HL-60 (cell line): ENCODE data around the gene GFRA1.

Experiments
- CTCF ChIP-seq: IDR thresholded peaks from one replicate; pipeline ENCODE4 v1.5.1; 2011; ENCODE audit warnings: low read length, control low read depth, inconsistent platforms; ENCODE audit not compliant: insufficient read depth
- GABPA ChIP-seq: IDR thresholded peaks from 2 replicates; pipeline ENCODE4 v1.6.1; 2012; ENCODE audit warnings: low read depth
- POLR2AphosphoS5 ChIP-seq: IDR thresholded peaks from 2 replicates; pipeline ENCODE4 v1.6.1; 2012; ENCODE audit warnings: low read depth
- REST ChIP-seq: IDR thresholded peaks from 2 replicates; pipeline ENCODE4 v1.6.1; 2012; ENCODE audit warnings: low read depth; ENCODE audit not compliant: insufficient replicate concordance
- SPI1 ChIP-seq: IDR thresholded peaks from 2 replicates; pipeline ENCODE4 v1.6.1; 2012; ENCODE audit warnings: low read depth, mild to moderate bottlenecking, borderline replicate concordance

- TF ChIP-seq CTCF (no peak), SPI1 (no peak), POLR2AphosphoS5 (no peak), REST (no peak), GABPA (no peak)
These were observed 94.9 kb downstream of the GFRA1 start for GRCh38 chr10:116178086-116178605.
